HG03457 (cell line): Measurements from ENCODE around the gene MAGI1.
"Not testable (repeated sequence)": the region's sequence is repeated elsewhere in the genome, so short reads cannot be mapped to it uniquely, and the experiment has no call there.

Experiments used
- ATAC-seq: cut with Tn5 transposase; IDR thresholded peaks from one replicate; pipeline ENCODE4 v1.9.1; 2021; ENCODE audit warnings: moderate number of reproducible peaks; ENCODE audit not compliant: unreplicated experiment

Gene MAGI1

GRCh38 chr3:65642883-65643282 lies 395.8 kb downstream of the MAGI1 start:
- ATAC-seq = no peak

GRCh38 chr3:65641777-65642176 lies 396.9 kb downstream of the MAGI1 start:
- no peak for ATAC-seq

DNA sequence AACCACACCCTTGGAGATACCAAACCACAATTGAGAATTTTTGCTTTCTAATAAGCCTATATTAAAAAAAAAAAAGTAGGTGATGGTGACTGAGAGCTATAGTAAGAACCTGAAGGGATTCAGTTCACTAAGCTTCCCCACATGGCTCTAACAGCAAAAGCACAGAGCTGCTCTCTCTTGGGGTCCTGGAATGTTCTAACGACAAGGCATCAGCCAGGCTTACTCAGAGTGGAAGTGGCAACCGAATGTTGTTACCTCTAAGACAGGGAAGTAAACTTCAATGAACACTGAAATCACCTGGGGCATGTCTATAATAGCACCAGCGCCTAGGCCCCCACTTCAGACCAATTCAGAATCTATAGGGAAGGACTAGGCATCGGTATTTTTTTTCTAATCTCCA lies 397.7 kb downstream of the MAGI1 start:
- no peak for ATAC-seq

- no peak for ATAC-seq
Observed at GRCh38 chr3:65639444-65639843, 399.3 kb downstream of the MAGI1 start.

DNA sequence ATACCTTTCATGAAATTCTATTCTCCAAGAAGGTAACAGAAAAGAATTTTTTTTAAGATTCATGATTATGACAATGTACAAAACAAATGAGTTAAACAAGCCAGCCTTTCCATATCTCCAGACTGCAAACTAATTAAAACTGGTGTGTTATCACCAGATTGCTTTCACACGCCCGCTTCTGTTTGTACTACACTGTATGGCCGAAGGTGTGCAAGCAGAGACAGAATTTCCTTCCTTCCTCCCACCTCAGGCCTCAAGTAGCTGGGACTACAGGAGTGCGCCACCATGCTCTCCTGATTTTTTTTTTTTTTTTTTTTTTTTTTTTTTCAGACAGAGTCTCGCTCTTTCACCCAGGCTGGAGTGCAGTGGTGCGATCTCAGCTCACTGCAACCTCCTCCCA lies 400.4 kb downstream of the MAGI1 start:
- ATAC-seq = no peak

DNA sequence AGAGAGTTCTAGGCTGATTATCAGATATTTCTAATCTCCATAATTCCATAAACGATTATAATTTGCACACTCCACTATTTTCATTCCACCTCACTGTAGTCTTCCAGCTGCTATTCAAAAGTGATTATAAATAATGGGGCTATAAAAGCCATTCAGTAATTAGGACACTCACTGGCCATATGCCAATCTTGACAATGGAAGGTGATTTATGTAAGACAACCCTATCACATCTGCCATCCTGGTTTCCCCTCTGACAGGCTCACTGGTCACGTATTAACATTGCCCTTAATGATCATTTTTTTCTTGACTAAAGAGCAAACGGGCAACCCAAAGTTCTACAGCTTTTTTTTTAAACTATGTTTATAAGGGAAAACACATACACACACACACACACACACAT lies 402.4 kb downstream of the MAGI1 start:
- ATAC-seq = no peak

GRCh38 chr3:65635657-65636056 lies 403.1 kb downstream of the MAGI1 start:
- no peak for ATAC-seq

DNA sequence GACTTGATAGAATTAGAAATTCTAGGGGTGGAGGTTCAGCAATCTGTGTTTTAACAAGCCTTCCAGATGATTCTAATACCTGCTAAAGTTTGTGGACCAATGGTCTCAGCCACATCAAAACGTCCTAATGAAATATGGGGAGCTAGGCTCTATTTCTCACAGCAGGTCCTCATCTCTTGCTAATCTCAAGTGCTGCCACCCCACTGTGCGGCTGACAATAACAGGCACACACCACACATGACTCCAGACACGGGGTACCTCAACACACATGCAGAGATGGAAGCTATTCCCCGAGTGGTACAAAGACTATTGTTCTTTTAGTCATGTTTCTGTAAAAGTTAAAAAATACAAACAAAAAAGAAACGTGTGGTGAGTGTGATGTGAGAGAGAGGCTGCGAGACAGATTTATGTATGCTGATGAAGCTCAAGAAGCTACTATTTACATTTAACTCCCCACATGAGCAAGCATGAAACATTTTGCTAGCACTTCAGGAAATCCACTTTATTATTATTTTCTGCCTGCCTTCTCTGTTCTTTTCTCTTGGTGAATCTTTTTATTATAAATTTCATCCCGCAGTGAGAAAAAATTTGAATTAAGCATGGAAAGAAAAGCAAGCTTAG lies 405.6 kb downstream of the MAGI1 start:
- no peak for ATAC-seq

GRCh38 chr3:65632414-65632813 lies 406.3 kb downstream of the MAGI1 start:
- no peak for ATAC-seq

DNA sequence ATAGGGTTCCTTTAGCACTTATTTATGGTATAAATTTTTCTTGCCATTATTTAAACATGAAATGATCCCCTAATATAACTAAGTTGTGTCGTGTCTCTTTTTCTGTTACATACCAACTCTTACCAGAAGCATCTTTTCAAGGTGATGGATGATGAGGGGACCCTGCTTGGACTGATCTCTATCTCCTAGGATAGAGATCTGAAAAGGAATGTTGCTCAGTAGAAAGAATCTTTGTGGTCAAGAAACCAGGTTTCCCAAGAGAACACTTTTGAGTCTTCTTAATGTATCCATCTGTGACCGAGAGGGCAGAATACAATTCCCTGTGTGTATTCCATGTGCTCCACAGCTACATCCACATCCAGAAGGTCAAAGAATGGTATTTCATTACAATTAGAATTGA lies 409.7 kb downstream of the MAGI1 start:
- no peak for ATAC-seq

- ATAC-seq = no peak
Observed at GRCh38 chr3:65627062-65627461, 411.7 kb downstream of the MAGI1 start.

DNA sequence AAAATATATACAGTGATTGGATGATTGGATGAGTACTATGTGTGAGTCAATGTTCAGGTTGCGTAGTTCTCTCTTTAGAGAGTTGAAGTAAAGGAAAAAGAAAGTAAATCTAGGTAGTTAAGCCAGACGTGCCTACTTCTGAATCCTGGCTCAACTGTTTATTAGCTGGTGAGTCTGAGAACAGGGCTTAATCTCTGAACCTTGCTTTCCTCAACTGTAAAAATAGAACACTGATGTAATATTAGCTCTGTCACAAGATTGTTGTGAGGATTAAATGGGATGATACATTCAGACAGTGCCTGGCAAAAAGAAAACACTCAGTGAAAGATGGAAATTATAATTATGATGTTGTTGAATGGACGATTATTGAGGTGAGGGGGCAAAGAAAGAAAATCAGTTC lies 413.4 kb downstream of the MAGI1 start:
- no peak for ATAC-seq

- no peak for ATAC-seq
Observed at GRCh38 chr3:65623362-65623761, 415.4 kb downstream of the MAGI1 start.

GRCh38 chr3:65619888-65620287 lies 418.8 kb downstream of the MAGI1 start:
- no peak for ATAC-seq

DNA sequence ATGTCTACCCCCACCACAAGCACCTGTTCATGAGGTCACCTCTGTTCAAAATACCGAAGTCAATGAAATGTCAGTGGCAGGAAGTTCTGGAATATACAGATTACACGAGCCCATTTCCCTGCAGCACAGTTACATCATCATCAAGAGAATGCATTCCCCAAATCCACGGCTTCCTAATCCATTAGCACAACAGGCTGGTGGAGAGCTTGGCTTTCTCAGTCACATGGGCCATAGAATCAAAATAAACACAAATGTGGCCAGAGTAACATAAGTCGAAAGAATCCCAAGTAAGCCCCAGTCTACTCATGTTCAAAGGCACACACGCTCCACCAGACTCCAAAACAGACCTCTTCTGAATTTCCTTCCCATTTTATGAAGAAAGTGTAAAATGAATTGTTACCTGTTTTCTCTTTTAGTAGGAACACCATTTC lies 419.3 kb downstream of the MAGI1 start:
- ATAC-seq = no peak

- ATAC-seq = no peak
Observed at GRCh38 chr3:65618599-65618998, 420.1 kb downstream of the MAGI1 start.

GRCh38 chr3:65617787-65618186 lies 420.9 kb downstream of the MAGI1 start:
- ATAC-seq = no peak

DNA sequence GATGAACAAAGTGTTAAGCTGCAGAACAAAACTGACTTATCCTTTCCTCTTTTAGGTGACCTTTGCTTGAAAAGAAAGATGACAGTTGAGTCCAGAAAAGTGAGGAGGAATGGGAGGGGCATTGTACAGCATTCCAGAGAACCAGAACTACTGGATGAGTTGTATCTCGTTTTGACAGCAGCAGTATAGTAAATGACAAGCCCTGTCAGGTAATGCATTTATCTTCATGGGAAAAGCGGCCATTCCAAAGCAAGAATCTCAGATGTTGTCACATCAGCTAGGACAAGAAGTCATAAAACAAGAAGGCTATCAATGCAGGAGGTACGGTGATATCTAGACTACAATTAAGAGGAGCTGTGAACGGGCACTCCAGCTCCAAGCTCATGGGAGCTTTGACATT lies 421.5 kb downstream of the MAGI1 start:
- no peak for ATAC-seq

GRCh38 chr3:65616563-65616962 lies 422.2 kb downstream of the MAGI1 start:
- ATAC-seq = no peak

- ATAC-seq = no peak
Observed at GRCh38 chr3:65615329-65615728, 423.4 kb downstream of the MAGI1 start.

GRCh38 chr3:65614585-65614984 lies 424.1 kb downstream of the MAGI1 start:
- ATAC-seq = no peak

- not testable (repeated sequence) for ATAC-seq
Observed at GRCh38 chr3:65607965-65608460, 430.7 kb downstream of the MAGI1 start.

- no peak for ATAC-seq
Observed at GRCh38 chr3:65607101-65607500, 431.6 kb downstream of the MAGI1 start.
